WERI-Rb-1 (cell line): ENCODE results near the gene ADISSP.

Source experiments
- DNase-seq: peaks from one replicate; pipeline ENCODE4 v3.0.0-alpha.2; 2020
- H3K27ac ChIP-seq: fragments of 250-450 bp; sonication (Bioruptor Pico); 2 replicates; pipeline ENCODE4 v1.5.1; 2020; ENCODE audit warnings: mild to moderate bottlenecking, moderate library complexity
- H3K27me3 ChIP-seq: fragments of 250-450 bp; sonication (Bioruptor Pico); 2 replicates; pipeline ENCODE4 v1.5.1; 2021; ENCODE audit warnings: mild to moderate bottlenecking, low read depth, moderate library complexity; ENCODE audit not compliant: insufficient read depth, severe bottlenecking
- H3K36me3 ChIP-seq: fragments of 250-450 bp; sonication (Bioruptor Pico); 2 replicates; pipeline ENCODE4 v1.5.1; 2020; ENCODE audit warnings: mild to moderate bottlenecking, moderate library complexity
- H3K4me3 ChIP-seq: 2 replicates; pipeline ENCODE4 v1.5.1; 2011; ENCODE audit warnings: low read depth, mild to moderate bottlenecking, control low read depth, low read length
- H3K9me3 ChIP-seq: fragments of 250-450 bp; sonication (Bioruptor Pico); 2 replicates; pipeline ENCODE4 v1.5.1; 2021; ENCODE audit warnings: mild to moderate bottlenecking, moderate library complexity; ENCODE audit not compliant: severe bottlenecking
- TF ChIP-seq, protein P1 (sequence below): IDR thresholded peaks from 2 replicates; pipeline ENCODE4 v1.5.1; 2011; ENCODE audit warnings: low read depth, mild to moderate bottlenecking, control low read depth, inconsistent platforms, low read length

The ADISSP gene

GRCh38 chr20:3812259-3812681, 44.7 kb upstream of the ADISSP start:
- TF ChIP-seq, protein P1, sequence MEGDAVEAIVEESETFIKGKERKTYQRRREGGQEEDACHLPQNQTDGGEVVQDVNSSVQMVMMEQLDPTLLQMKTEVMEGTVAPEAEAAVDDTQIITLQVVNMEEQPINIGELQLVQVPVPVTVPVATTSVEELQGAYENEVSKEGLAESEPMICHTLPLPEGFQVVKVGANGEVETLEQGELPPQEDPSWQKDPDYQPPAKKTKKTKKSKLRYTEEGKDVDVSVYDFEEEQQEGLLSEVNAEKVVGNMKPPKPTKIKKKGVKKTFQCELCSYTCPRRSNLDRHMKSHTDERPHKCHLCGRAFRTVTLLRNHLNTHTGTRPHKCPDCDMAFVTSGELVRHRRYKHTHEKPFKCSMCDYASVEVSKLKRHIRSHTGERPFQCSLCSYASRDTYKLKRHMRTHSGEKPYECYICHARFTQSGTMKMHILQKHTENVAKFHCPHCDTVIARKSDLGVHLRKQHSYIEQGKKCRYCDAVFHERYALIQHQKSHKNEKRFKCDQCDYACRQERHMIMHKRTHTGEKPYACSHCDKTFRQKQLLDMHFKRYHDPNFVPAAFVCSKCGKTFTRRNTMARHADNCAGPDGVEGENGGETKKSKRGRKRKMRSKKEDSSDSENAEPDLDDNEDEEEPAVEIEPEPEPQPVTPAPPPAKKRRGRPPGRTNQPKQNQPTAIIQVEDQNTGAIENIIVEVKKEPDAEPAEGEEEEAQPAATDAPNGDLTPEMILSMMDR = no peak
- Histone ChIP-seq H3K27me3 (no peaks in the 10 kb centered on the region), H3K4me3 (no peak overlapping the region), H3K36me3 (no peaks in the 10 kb centered on the region), H3K27ac (no peak overlapping the region), H3K9me3 (no peaks in the 10 kb centered on the region)
- DNase-seq = no peak

DNA sequence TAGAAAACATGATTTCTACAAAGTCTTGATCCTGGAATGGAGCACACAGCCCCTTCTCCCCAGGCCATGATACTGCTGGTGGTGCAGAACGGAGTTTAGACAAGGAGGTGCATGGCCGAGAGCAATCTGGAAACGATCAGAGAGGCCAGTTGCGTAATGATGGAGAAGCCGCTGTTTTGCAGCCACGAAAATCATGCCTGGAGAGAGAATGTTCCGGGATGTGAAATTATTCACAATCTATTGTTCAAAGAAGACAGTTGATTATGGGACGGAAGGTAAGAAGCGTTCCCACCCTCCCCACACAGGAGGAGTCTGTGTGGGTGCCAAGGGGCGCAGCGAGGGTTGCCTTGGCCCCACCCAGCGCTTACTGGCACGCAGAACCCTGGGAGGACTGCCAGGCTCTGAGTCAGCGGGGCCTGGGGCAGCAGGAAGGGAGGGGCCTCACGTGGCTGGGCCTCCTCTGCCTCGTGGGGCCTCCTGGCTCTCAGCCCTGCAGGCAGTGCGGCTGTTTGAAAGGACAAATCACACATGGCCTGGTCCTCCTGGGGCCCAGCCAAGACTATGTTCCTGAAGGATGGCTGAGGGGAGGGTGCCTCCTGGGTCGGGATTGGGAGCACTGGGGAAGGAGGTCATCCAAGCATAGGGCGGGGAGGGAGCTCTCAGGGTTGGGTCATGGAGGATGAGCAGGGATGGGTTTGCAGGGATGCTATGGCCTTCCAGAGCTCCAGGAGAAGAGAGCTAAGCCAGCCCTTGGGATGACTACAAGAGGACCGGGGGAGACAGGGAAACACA, 44.1 kb upstream of the ADISSP start:
- no peaks in the 10 kb centered on the region for H3K36me3 ChIP-seq
- TF ChIP-seq, protein P1 = no peak
- H3K27me3 ChIP-seq = no peaks in the 10 kb centered on the region
- H3K27ac ChIP-seq = no peak overlapping the region
- H3K9me3 ChIP-seq = no peaks in the 10 kb centered on the region
- no peak overlapping the region for H3K4me3 ChIP-seq
- no peak for DNase-seq

GRCh38 chr20:3808544-3808943, 41.0 kb upstream of the ADISSP start:
- Histone ChIP-seq H3K9me3 (no peaks in the 10 kb centered on the region), H3K27me3 (no peaks in the 10 kb centered on the region), H3K4me3 (no peak overlapping the region), H3K36me3 (peaks cover 23% of the 10 kb centered on the region), H3K27ac (no peak overlapping the region)
- DNase-seq = no peak
- TF ChIP-seq, protein P1 = no peak

DNA sequence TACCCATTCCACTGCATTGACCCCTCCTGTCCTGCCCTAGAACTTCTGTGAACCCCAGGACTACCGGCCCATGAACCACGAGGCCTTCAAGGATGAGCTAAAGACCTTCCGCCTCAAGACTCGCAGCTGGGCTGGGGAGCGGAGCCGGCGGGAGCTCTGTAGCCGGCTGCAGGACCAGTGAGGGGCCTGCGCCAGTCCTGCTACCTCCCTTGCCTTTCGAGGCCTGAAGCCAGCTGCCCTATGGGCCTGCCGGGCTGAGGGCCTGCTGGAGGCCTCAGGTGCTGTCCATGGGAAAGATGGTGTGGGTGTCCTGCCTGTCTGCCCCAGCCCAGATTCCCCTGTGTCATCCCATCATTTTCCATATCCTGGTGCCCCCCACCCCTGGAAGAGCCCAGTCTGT, 37.2 kb upstream of the ADISSP start:
- Histone ChIP-seq H3K4me3 (no peak overlapping the region), H3K27ac (no peak overlapping the region), H3K27me3 (no peaks in the 10 kb centered on the region), H3K9me3 (no peaks in the 10 kb centered on the region), H3K36me3 (peaks cover 57% of the 10 kb centered on the region)
- DNase-seq = no peak
- TF ChIP-seq, protein P1 = no peak

DNA sequence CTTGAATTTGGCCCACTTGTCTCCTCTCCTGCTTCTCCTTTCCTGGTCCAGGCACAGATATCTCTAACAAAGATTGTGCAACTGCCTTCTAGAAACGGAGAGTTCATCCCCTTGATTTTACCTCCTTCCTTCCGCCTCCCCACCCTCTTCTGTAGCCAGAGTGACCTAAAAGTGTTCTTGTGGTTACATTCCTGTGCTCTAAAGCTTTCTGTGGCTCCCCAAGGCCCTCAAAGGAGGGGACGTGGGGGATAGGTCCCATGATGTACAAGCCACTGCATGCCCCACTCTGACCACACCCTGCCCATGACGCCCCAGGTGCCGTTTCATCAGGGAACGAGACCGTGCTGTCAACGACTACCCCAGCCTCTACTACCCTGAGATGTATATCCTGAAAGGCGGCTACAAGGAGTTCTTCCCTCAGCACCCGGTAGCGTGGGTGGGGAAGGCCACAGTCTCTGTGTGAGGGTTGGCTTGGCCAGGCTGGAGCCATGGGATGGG, 36.8 kb upstream of the ADISSP start:
- no peaks in the 10 kb centered on the region for H3K27me3 ChIP-seq
- peaks cover 57% of the 10 kb centered on the region for H3K36me3 ChIP-seq
- no peak overlapping the region for H3K27ac ChIP-seq
- H3K9me3 ChIP-seq = no peaks in the 10 kb centered on the region
- TF ChIP-seq, protein P1 = no peak
- H3K4me3 ChIP-seq = no peak overlapping the region
- DNase-seq = no peak

GRCh38 chr20:3803854-3804253, 36.3 kb upstream of the ADISSP start:
- TF ChIP-seq, protein P1 = no peak

More at GRCh38 chr20:3803854-3804253, 36.3 kb upstream of the ADISSP start:
- DNase-seq = no peak
- Histone ChIP-seq H3K27me3 (no peaks in the 10 kb centered on the region), H3K9me3 (no peaks in the 10 kb centered on the region), H3K4me3 (no peak overlapping the region), H3K36me3 (peaks cover 58% of the 10 kb centered on the region), H3K27ac (no peak overlapping the region)
